ENCODE results near the gene PROM1.

The PROM1 gene

GRCh38 chr4:16082426-16083240 lies 1.2 kb downstream of the PROM1 start:
- no peaks in the 10 kb centered on the region for H4K20me1 ChIP-seq (ENCODE audit: low read depth, low read length)
- H3K27me3 ChIP-seq (ENCODE audit: low read length): no peaks in the 10 kb centered on the region
- H3K4me2 ChIP-seq (ENCODE audit: low read depth, low read length, poor library complexity, severe bottlenecking): no peak overlapping the region
- H3K9ac ChIP-seq (ENCODE audit: low read length): no peak overlapping the region
- H3K9me3 ChIP-seq (ENCODE audit: insufficient read depth, low read length): no peaks in the 10 kb centered on the region
- no peak overlapping the region for H2AFZ ChIP-seq (ENCODE audit: low read depth, low read length, severe bottlenecking)
- no peak overlapping the region for H3K27ac ChIP-seq (ENCODE audit: low read depth, low read length)
- TF ChIP-seq EZH2phosphoT487 (conservative IDR thresholded peaks at IDR 0.05; ENCODE audit: low read length): no peak
- TF ChIP-seq, protein P1, sequence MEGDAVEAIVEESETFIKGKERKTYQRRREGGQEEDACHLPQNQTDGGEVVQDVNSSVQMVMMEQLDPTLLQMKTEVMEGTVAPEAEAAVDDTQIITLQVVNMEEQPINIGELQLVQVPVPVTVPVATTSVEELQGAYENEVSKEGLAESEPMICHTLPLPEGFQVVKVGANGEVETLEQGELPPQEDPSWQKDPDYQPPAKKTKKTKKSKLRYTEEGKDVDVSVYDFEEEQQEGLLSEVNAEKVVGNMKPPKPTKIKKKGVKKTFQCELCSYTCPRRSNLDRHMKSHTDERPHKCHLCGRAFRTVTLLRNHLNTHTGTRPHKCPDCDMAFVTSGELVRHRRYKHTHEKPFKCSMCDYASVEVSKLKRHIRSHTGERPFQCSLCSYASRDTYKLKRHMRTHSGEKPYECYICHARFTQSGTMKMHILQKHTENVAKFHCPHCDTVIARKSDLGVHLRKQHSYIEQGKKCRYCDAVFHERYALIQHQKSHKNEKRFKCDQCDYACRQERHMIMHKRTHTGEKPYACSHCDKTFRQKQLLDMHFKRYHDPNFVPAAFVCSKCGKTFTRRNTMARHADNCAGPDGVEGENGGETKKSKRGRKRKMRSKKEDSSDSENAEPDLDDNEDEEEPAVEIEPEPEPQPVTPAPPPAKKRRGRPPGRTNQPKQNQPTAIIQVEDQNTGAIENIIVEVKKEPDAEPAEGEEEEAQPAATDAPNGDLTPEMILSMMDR (IDR thresholded peaks at IDR 0.05; ENCODE audit: insufficient read depth, low read length, poor library complexity, severe bottlenecking): no peak
- H3K9me2 ChIP-seq (replicated peaks; ENCODE audit: insufficient read depth, low read length): no peaks in the 10 kb centered on the region
- no peaks in the 10 kb centered on the region for H3K36me3 ChIP-seq (ENCODE audit: low read length)
- no peaks in the 10 kb centered on the region for H3K79me2 ChIP-seq (ENCODE audit: insufficient read depth, low read length)
- H3K4me3 ChIP-seq (ENCODE audit: insufficient read depth, low read length, poor library complexity, severe bottlenecking): no peak overlapping the region
- H3F3A ChIP-seq (ENCODE audit: insufficient read depth): no peaks in the 10 kb centered on the region

DNA sequence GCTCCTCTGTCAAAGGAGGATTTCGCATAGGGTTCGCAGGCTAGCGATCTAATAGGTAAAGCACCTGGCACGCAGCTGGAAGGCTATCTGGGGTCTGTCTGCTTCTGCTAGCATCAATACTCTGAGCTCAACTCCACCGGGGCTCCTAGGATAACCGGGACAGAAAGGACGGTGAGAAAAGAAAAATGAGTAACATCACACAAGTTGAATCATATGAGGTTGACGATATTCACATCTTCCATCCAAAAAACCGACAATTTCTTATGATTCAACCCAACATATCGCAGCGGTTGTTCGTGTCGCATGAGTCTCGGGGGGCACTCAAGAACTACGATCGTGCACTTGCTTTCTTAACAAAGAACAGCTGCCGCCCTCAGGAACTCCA lies 1.8 kb downstream of the PROM1 start:
- TF ChIP-seq EZH2phosphoT487 (conservative IDR thresholded peaks at IDR 0.05; ENCODE audit: low read length): no peak
- TF ChIP-seq, protein P1 (IDR thresholded peaks at IDR 0.05; ENCODE audit: insufficient read depth, low read length, poor library complexity, severe bottlenecking): no peak
- no peak overlapping the region for H3K4me3 ChIP-seq (ENCODE audit: insufficient read depth, low read length, poor library complexity, severe bottlenecking)
- H3K27me3 ChIP-seq (ENCODE audit: low read length): no peaks in the 10 kb centered on the region

GRCh38 chr4:16079046-16079445 lies 4.8 kb downstream of the PROM1 start:
- no peaks in the 10 kb centered on the region for H3F3A ChIP-seq (ENCODE audit: insufficient read depth)
- H4K20me1 ChIP-seq (ENCODE audit: low read depth, low read length): no peaks in the 10 kb centered on the region
- no peaks in the 10 kb centered on the region for H3K9me3 ChIP-seq (ENCODE audit: insufficient read depth, low read length)
- TF ChIP-seq EZH2phosphoT487 (conservative IDR thresholded peaks at IDR 0.05; ENCODE audit: low read length): no peak
- TF ChIP-seq, protein P1 (IDR thresholded peaks at IDR 0.05; ENCODE audit: insufficient read depth, low read length, poor library complexity, severe bottlenecking): no peak
- no peak overlapping the region for H3K9ac ChIP-seq (ENCODE audit: low read length)
- H2AFZ ChIP-seq (ENCODE audit: low read depth, low read length, severe bottlenecking): no peak overlapping the region
- no peaks in the 10 kb centered on the region for H3K27me3 ChIP-seq (ENCODE audit: low read length)
- no peaks in the 10 kb centered on the region for H3K9me2 ChIP-seq (replicated peaks; ENCODE audit: insufficient read depth, low read length)
- no peaks in the 10 kb centered on the region for H3K79me2 ChIP-seq (ENCODE audit: insufficient read depth, low read length)
- H3K4me2 ChIP-seq (ENCODE audit: low read depth, low read length, poor library complexity, severe bottlenecking): no peak overlapping the region
- H3K27ac ChIP-seq (ENCODE audit: low read depth, low read length): no peak overlapping the region
- no peak overlapping the region for H3K4me3 ChIP-seq (ENCODE audit: insufficient read depth, low read length, poor library complexity, severe bottlenecking)
- H3K36me3 ChIP-seq (ENCODE audit: low read length): no peaks in the 10 kb centered on the region

More for the DNA sequence above, 1.8 kb downstream of the PROM1 start:
- H4K20me1 ChIP-seq (ENCODE audit: low read depth, low read length): no peaks in the 10 kb centered on the region
- no peaks in the 10 kb centered on the region for H3K36me3 ChIP-seq (ENCODE audit: low read length)
- H3K4me2 ChIP-seq (ENCODE audit: low read depth, low read length, poor library complexity, severe bottlenecking): no peak overlapping the region
- no peaks in the 10 kb centered on the region for H3F3A ChIP-seq (ENCODE audit: insufficient read depth)
- H3K9ac ChIP-seq (ENCODE audit: low read length): no peak overlapping the region
- H3K27ac ChIP-seq (ENCODE audit: low read depth, low read length): no peak overlapping the region
- no peak overlapping the region for H2AFZ ChIP-seq (ENCODE audit: low read depth, low read length, severe bottlenecking)
- no peaks in the 10 kb centered on the region for H3K9me3 ChIP-seq (ENCODE audit: insufficient read depth, low read length)
- no peaks in the 10 kb centered on the region for H3K9me2 ChIP-seq (replicated peaks; ENCODE audit: insufficient read depth, low read length)
- H3K79me2 ChIP-seq (ENCODE audit: insufficient read depth, low read length): no peaks in the 10 kb centered on the region
